HG03060 (cell line): ENCODE results near the gene NFATC3.
"Not testable (repeated sequence)": the region's sequence is repeated elsewhere in the genome, so short reads cannot be mapped to it uniquely, and the experiment has no call there.

Source experiments
- ATAC-seq: cut with Tn5 transposase; IDR thresholded peaks from one replicate; pipeline ENCODE4 v1.9.1; 2021; ENCODE audit warnings: low read depth, moderate number of reproducible peaks; ENCODE audit not compliant: unreplicated experiment

Gene NFATC3

DNA sequence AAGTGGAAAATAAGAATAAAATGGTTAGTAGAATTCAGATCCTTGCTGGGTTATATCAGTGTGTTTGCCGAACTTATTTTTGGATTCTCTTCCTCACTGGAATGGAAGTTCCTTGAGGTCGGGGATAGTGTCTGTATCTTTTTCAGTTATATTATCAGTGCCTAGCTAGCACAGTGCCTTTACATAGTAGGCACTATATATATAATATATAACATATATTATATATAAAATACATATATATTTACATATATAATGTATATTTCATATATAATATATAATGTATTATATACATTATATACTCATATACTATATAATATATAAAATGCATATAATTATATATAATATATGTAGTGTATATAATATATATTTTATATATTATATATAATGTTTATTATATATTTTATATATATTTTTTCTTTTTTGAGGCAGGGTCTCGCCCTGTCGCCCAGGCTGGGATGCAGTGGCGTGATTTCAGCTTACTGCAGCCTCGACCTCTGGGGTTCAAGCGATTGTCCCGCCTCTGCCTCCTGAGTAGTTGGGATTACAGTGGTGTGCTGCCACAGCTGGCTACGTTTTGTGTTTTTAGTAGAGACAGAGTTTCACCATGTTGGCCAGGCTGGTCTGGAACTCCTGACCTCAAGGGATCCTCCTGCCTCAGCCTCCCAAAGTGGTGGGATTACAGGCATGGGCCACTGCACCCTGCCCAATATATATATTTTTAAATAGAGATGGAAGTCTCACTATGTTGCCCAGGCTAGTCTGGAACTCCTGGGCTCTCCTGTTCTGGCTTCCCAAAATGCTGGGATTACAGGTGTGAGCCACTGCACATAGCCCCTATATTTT is 3.2 kb downstream of the NFATC3 start:
- ATAC-seq = no peak

DNA sequence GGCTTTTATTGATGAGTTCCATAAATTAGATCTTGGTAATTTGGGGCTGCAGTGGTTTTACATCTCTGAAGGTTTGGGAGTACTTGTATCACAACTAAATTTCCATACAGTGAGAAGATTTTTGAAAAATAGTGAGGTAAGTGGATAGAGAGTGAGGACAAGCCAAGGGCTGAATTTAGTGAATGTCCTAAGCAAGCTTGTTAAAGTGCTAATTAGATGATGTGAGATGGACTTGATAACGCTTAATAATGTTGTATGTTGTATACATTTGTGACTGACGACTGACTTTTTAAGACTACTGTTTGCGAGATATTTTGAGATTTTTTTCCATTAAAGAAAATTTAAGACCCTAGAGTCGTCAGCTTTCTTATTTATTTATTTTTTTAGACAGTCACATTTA is 3.9 kb downstream of the NFATC3 start:
- no peak for ATAC-seq

- ATAC-seq = no peak
Measured at GRCh38 chr16:68090130-68090529, 5.0 kb downstream of the NFATC3 start.

DNA sequence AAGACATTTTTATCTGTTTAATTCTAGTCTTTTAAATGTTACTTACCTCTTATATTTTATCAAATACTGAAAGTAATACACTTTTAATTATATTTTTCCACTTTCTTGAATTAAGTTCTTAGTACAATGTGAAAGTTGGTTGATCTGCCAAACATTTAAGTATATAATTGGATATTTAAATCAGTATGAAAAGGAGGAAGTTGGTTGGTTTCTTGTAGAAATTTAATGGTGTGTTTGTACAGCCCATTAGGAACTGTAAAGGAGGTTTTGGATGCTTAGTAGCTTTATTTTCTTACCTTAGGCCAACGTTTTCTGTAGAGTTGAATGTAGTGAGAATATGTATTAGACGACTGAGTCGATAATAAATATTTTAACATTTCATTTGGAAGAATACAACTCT is 5.4 kb downstream of the NFATC3 start:
- ATAC-seq = no peak

GRCh38 chr16:68091380-68092261 is 6.5 kb downstream of the NFATC3 start:
- ATAC-seq = no peak

DNA sequence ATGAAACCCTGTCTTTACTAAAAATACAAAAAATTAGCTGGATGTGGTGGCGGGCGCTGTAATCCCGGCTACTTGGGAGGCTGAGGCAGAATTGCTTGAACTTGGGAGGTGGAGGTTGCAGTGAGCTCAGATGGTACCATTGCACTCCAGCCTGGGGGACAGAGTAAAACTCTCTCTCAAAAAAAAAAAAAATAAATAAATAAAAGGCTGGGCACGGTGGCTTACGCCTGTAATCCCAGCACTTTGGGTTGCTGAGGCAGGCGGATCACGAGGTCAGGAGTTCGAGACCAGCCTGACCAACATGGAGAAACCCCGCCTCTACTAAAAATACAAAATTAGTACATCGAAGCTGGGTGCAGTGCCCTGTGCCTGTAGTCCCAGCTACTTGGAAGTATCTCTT is 7.1 kb downstream of the NFATC3 start:
- not testable (repeated sequence) for ATAC-seq

DNA sequence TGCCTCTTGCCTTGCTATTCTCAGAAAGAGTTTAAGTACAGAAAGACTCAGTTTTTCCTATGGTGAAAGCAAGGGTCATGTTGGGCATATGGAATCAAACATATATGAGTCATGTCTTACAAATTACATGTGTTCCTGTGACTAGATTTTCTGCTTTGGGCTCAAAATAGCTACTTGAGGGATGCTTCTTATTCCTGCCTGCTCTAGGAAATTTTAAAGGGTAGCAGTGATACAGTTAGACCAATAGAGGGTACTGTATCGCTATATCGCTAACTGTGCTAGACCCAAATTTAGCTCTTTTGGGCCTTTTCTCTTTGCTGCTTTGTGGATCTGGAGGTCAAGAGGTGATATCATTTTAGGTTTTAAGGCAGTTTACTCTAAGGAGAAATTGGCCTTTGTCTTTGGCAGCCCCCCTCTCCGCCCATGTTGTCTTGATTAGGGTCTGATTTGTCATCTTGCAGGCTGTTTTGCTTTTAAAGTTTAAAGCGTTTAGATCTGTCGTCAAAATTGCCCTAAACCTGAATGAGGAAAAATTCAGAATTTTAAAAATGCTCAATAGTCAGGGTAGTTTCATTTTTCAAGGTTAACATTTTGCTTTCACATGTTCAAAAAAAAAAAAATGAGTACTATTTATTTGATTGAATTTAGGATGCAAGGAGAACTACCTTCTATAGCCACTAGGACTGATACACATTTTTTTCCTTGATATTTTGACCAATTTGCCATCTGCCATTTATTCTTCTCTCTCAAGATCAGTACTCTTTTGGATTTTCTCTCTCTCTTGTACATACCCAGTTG is 8.8 kb downstream of the NFATC3 start:
- no peak for ATAC-seq

DNA sequence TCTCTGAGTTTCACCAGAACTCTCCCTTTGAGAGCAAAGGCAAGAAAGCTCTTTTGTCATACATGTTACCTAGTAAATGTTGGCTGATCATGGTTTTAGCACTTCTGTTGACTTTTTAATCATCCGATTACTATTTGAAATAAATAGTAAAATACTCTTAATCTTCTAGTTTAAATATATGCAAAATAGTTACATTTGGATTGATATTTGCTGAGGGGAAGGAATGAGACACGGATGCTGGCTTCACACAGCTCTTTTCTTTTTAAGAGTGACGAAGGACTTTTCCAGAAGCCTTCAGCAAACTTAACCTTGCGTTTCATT is 9.4 kb downstream of the NFATC3 start:
- no peak for ATAC-seq

GRCh38 chr16:68096491-68096890 is 11.3 kb downstream of the NFATC3 start:
- no peak for ATAC-seq

DNA sequence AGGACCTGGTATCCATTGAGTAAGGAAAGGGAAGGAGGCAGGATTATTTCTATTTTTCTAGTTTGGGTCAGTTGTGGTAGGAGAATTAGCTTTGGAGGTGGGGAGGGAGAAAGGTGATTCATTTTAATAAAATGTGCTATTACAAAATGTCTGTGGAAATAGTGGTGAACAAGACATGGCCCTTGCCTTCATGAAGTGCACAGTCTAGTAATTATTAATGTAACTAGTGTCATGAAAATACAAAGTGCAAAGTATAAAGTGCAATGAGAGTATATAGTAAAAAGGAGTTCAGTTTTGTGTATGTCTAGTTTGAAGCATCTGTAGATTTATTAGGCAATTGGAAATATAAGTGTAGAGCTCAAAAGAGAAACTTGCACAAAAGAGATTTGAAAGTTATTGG is 11.9 kb downstream of the NFATC3 start:
- no peak for ATAC-seq

DNA sequence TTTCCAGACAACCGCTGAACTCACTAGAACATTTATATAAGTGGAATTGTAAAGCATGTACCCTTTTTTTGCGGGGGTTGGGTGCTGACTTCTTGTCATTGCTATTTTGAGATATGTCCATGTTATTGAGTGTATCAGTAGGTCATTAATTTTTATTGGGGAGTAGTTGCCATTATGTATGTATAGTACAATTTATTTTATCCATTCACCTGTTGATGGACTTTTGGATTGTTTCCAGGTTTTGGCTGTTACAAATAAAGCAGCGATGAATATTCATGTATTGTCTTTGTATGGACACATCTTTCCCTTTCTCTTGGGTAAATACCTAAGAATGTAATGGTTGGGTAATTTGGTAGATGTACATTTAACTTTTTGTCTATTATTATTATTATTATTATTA is 12.7 kb downstream of the NFATC3 start:
- ATAC-seq = no peak

GRCh38 chr16:68100488-68100887 is 15.3 kb downstream of the NFATC3 start:
- no peak for ATAC-seq

GRCh38 chr16:68105611-68106010 is 20.4 kb downstream of the NFATC3 start:
- ATAC-seq = no peak

- not testable (repeated sequence) for ATAC-seq
Measured at GRCh38 chr16:68107230-68107928, 22.2 kb downstream of the NFATC3 start.

GRCh38 chr16:68109156-68109555 is 24.0 kb downstream of the NFATC3 start:
- ATAC-seq = not testable (repeated sequence)

GRCh38 chr16:68110611-68111010 is 25.4 kb downstream of the NFATC3 start:
- ATAC-seq = not testable (repeated sequence)

GRCh38 chr16:68111379-68111778 is 26.2 kb downstream of the NFATC3 start:
- ATAC-seq = no peak

DNA sequence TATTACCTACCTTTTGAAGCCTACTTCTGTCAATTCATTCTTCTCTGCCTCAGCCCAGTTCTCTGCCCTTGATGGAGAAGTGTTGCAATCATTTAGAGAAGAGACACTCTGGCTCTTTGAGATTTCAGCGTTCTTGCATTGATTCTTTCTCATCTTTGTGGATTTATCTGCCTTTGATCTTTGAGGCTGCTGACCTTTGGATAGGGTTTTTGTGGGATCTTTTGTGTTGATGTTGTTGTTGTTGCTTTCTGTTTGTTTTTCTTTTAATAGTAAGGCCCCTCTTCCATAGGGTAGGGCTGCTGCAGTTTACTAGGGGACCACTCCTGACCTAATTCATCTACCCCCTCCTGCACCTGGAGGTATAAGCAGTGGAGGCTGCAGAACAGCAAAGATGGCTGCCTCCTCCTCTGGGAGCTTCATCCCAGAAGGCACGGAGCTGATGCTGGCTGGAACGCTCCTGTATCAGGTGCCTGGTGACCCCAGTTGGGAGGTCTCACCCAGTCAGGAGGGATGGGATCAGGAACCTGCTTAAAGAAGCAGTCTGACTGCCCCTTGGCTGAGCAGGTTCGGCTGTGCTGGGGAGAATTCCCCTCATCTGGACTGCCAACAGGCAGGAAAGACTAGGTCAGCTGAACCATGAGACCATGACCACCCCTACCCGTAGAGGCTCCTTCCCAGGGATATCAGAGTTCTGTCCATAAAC is 28.0 kb downstream of the NFATC3 start:
- no peak for ATAC-seq

- ATAC-seq = no peak
Measured at GRCh38 chr16:68113765-68114240, 28.6 kb downstream of the NFATC3 start.

DNA sequence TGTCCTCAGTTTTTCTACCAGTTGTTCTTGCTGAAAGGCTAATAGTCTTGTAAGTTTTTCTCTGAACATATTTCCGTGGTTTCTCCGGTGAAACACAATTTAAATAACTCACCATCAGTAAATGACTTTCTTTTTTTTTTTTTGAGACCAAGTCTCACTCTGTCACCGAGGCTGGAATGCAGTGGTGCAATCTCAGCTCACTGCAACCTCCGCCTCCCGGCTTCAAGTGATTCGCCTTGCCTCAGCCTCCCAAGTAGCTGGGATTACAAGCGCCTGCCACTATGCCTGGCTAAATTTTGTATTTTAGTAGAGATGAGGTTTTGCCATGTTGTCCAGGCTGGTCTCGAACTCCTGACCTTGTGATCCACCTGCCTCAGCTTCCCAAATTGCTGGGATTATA is 29.8 kb downstream of the NFATC3 start:
- not testable (repeated sequence) for ATAC-seq
